GM10266 (cell line): ENCODE measurements around the gene MTRF1L.
"Not testable (repeated sequence)": the region's sequence is repeated elsewhere in the genome, so short reads cannot be mapped to it uniquely, and the experiment has no call there.

ENCODE experiments used
- DNase-seq: peaks from one replicate; pipeline ENCODE4 v3.0.0; 2012; ENCODE audit errors: extremely low spot score
- TF ChIP-seq, protein P1 (sequence below): IDR thresholded peaks from 2 replicates; pipeline ENCODE4 v1.5.1; 2012; ENCODE audit warnings: mild to moderate bottlenecking, low read depth; ENCODE audit not compliant: control insufficient read depth, insufficient read depth; ENCODE audit errors: missing control alignments

The MTRF1L gene

DNA sequence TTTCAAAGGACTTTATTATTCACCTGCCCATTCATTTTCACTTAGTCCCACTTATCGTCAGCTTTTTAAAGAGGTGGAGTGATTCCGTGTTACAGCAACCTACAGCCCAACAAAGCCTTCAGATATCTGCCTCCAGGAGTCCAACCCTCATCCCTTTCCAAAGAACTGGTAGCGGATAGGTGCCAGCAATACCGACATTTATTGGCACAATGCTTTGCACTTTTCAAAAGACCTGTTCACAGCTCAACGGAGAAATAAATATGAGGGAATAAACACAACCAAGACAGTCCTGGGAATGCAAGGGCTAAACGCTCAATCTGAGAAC lies 819 bp upstream of the MTRF1L start:
- DNase-seq = no peak
- TF ChIP-seq, protein P1, sequence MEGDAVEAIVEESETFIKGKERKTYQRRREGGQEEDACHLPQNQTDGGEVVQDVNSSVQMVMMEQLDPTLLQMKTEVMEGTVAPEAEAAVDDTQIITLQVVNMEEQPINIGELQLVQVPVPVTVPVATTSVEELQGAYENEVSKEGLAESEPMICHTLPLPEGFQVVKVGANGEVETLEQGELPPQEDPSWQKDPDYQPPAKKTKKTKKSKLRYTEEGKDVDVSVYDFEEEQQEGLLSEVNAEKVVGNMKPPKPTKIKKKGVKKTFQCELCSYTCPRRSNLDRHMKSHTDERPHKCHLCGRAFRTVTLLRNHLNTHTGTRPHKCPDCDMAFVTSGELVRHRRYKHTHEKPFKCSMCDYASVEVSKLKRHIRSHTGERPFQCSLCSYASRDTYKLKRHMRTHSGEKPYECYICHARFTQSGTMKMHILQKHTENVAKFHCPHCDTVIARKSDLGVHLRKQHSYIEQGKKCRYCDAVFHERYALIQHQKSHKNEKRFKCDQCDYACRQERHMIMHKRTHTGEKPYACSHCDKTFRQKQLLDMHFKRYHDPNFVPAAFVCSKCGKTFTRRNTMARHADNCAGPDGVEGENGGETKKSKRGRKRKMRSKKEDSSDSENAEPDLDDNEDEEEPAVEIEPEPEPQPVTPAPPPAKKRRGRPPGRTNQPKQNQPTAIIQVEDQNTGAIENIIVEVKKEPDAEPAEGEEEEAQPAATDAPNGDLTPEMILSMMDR = no peak

DNA sequence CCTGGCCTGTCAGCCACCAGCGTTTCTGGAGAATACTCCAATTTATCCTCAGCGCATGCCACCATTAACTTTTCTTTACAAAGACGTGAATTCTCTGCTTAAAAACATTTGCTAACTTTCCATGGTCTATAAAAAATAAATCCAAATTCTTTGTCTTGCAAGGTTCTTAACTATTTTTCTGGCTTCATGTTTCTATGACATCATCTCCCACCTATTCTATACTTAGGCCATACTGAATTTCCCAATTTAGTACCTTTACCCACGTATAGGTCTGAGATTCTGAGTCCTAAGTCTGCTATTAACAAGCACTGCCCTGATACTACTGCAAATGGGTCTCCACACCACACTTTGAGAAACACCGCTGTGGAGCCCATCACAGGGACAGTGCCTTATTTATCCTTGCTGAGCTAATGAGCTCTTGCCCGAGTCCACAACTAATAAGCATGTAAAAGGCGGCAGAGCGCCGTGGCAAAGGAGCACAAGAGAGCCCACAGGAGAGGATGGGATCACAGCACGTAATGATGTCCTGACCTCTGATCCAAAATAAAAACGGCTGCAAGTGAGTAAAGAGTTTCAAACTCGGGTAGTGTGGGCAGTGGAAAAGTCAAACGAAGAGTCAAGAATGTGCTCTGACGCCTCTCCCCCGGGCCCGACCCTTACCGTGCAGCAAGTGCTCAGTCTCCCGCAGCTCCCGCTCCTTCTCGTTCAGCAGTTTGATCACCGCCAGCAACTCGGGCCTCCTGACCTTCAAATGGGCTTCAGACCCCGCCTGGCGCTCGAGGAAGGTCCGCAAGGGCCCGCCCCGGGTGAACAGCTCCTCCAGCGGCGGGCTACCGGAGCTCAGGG lies 519 bp downstream of the MTRF1L start:
- DNase-seq = peak; percentile 13
- TF ChIP-seq, protein P1 = no peak

- not testable (repeated sequence) for DNase-seq
These were observed 1.7 kb downstream of the MTRF1L start for GRCh38 chr6:153000790-153001189.

GRCh38 chr6:153000243-153000642 lies 2.3 kb downstream of the MTRF1L start:
- no peak for DNase-seq
- TF ChIP-seq, protein P1 = no peak

DNA sequence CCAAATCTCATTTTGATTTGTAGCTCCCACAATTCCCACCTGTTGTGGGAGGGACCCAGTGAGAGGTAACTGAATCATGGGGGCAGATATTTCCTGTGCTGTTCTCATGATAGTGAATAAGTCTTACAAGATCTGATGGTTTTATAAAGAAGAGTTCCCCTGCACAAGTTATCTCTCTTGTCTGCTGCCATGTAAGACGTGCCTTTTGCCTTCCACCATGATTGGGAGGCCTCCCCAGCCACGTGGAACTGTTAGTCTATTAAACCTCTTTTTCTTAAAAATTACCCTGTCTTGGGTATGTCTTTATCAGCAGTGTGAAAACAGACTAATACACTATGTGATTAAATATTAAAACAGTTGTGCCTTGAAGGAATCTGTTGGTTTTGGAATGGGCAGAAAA lies 3.0 kb downstream of the MTRF1L start:
- not testable (repeated sequence) for DNase-seq

- TF ChIP-seq, protein P1 = no peak
- DNase-seq = no peak
These were observed 8.7 kb downstream of the MTRF1L start for GRCh38 chr6:152993847-152994246.

DNA sequence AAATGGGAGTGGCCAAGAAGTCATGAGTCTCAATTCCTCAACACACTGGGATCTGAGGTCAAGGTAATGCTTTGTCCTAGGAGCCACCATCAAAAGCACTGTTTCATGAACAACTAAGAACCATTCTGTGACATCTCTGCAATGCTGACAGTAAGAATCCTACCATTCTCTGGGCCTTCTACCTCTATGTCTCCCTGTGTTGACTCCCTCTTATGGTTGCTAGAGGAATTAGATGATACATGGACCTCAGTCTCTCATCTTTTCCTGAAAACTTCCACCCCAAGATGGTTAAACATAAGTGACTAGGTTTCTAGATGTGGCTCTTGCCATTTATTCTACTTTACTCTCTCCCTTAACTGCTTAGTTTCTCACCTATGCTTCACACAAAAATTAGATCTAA lies 9.1 kb downstream of the MTRF1L start:
- no peak for DNase-seq
- TF ChIP-seq, protein P1 = peak; percentile 7

DNA sequence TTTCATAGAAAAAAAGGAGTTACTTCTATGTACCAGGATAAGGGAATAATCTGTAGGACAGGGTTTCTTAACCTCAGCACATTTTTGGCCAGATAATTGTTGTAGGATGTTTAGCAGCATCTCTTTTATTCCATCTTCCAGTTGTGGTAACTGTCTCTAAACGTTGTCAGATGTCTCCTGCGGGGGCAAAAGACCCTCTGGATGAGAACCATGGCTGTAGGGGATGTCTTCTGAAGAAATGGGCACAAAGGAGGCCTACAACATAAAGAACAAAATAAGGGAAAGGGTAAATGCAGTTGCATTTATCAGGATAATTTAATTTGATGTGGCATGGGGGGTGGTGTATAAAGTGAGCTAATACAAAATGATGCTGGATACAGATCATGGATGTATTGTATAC lies 15.5 kb downstream of the MTRF1L start:
- DNase-seq = no peak
- TF ChIP-seq, protein P1 = no peak

- DNase-seq = not testable (repeated sequence)
These were observed 17.2 kb downstream of the MTRF1L start for GRCh38 chr6:152985300-152985699.
